Peyer's patch (tissue), 4 donors: ENCODE results near the gene METRNL. TPM values are rescaled to one million over a fixed set of nuclear protein-coding genes. Genes with fewer than 3 reads are reported as not detected.
A peak's percentile ranks its signal among the peaks of the same experiment; 100 is the strongest.
"Not testable (repeated sequence)": the region's sequence is repeated elsewhere in the genome, so short reads cannot be mapped to it uniquely, and the experiment has no call there.

Source experiments
- DNase-seq, 3 donors: peaks; one replicate each; pipeline ENCODE4 v3.0.0-alpha.2; 2017 to 2019
- H3K27ac ChIP-seq, 4 donors: fragments of 200-600 bp; sonication (generic); one replicate each; pipeline ENCODE4 v1.5.1; 2016 to 2019
- H3K27me3 ChIP-seq, 2 donors: fragments of 200-600 bp; sonication (generic); one replicate each; pipeline ENCODE4 v1.5.1; 2019
- H3K36me3 ChIP-seq, 3 donors: fragments of 200-600 bp; sonication (generic); one replicate each; pipeline ENCODE4 v1.5.1; 2016 to 2019
- H3K4me1 ChIP-seq, 4 donors: fragments of 200-600 bp; sonication (generic); one replicate each; pipeline ENCODE4 v1.5.1; 2016 to 2019
- H3K4me3 ChIP-seq, 4 donors: fragments of 200-600 bp; sonication (generic); 1 replicate in 3 of 4; 2 replicates in 1 of 4; pipeline ENCODE4 v1.5.1; 2016 to 2019; ENCODE audit warnings: mild to moderate bottlenecking in 1 of 4
- H3K9me3 ChIP-seq, 4 donors: fragments of 200-600 bp; sonication (generic); one replicate each; pipeline ENCODE4 v1.5.1; 2016 to 2019; ENCODE audit warnings: mild to moderate bottlenecking in 1 of 4
- POLR2A ChIP-seq, 2 donors: fragments of 450-650 bp; IDR thresholded peaks; one replicate each; pipeline ENCODE4 v1.5.1; 2017; ENCODE audit warnings: antibody characterized with exemption in 2 of 2, mild to moderate bottlenecking in 2 of 2, moderate library complexity in 2 of 2
- total RNA-seq, 4 donors: library from RNA; depleted of rRNA; stranded (reverse); fragments of >200 nt; gene quantifications; one replicate each; pipeline ENCODE4 v1.1.0, GENCODE V29; 2016
- TF ChIP-seq, protein P1 (sequence below), 6 experiments: fragments of 450-650 bp in 4 of 6; fragments of 200-600 bp in 2 of 6; sonication (generic) in 1 of 6; IDR thresholded peaks; one replicate each; pipeline ENCODE4 v1.5.1; 2017 to 2019; ENCODE audit warnings: antibody characterized with exemption in 6 of 6, mild to moderate bottlenecking in 3 of 6, moderate library complexity in 1 of 6

The METRNL gene
- total RNA-seq, 4 donors from 2014 or later: 73.4 to 170 (median 117) TPM

DNA sequence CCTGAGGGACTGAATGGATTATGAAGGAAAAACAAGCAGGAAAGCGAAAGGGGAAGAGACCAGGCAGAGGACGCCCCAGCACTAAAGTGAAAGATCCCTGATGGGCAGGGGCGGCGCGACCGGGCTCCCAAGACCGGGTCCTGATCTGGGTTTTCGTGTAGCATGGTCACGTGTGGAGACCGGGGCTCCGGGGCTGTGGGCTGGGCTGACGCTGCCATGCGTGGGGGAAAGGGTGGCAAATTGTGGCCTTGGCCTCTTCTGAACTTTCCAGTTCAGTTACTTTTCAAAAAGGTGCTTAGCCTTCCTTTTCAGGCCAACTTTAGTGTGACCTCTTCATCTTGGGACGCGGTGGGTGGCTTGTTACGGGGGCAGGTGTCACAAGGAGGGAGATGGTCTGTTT, 57.5 kb downstream of the METRNL start:
- Histone ChIP-seq H3K27me3 (no peaks in the 10 kb centered on the region), H3K4me1 (no peaks in the 10 kb centered on the region), H3K4me3 (no peak overlapping the region), H3K27ac (no peak overlapping the region), H3K9me3 (no peaks in the 10 kb centered on the region), H3K36me3 (no peaks in the 10 kb centered on the region)
- DNase-seq: peak in 1 of 3 donors; percentile 12
- TF ChIP-seq, protein P1, sequence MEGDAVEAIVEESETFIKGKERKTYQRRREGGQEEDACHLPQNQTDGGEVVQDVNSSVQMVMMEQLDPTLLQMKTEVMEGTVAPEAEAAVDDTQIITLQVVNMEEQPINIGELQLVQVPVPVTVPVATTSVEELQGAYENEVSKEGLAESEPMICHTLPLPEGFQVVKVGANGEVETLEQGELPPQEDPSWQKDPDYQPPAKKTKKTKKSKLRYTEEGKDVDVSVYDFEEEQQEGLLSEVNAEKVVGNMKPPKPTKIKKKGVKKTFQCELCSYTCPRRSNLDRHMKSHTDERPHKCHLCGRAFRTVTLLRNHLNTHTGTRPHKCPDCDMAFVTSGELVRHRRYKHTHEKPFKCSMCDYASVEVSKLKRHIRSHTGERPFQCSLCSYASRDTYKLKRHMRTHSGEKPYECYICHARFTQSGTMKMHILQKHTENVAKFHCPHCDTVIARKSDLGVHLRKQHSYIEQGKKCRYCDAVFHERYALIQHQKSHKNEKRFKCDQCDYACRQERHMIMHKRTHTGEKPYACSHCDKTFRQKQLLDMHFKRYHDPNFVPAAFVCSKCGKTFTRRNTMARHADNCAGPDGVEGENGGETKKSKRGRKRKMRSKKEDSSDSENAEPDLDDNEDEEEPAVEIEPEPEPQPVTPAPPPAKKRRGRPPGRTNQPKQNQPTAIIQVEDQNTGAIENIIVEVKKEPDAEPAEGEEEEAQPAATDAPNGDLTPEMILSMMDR (IDR thresholded peaks at IDR 0.05): no peak
- no peak for TF ChIP-seq POLR2A (IDR thresholded peaks at IDR 0.05)

DNA sequence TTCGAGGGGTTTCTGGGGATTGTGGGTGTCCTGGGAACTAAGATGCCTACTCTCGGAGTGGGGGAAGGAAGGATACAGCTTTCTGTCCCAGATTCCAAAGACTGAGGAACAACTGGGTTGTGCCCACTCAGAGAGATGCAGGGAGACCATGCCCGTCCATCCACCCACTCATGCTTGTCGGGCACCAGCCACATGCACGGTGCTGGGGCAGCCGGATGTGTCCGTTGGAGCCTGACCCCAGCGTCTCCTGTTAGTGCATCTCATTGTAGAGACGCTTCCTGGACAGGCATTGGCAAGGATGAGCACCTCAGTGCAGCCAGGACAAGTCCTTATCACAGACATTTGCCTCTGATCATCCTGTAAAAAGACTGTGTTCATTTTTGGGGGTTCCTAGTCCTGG, 58.1 kb downstream of the METRNL start:
- no peak for TF ChIP-seq POLR2A (IDR thresholded peaks at IDR 0.05)
- TF ChIP-seq, protein P1 (IDR thresholded peaks at IDR 0.05): no peak
- DNase-seq: peak in 1 of 3 donors; percentile 12
- Histone ChIP-seq H3K36me3 (no peaks in the 10 kb centered on the region), H3K9me3 (no peaks in the 10 kb centered on the region), H3K27ac (no peak overlapping the region), H3K4me3 (no peak overlapping the region), H3K4me1 (no peaks in the 10 kb centered on the region), H3K27me3 (no peaks in the 10 kb centered on the region)

DNA sequence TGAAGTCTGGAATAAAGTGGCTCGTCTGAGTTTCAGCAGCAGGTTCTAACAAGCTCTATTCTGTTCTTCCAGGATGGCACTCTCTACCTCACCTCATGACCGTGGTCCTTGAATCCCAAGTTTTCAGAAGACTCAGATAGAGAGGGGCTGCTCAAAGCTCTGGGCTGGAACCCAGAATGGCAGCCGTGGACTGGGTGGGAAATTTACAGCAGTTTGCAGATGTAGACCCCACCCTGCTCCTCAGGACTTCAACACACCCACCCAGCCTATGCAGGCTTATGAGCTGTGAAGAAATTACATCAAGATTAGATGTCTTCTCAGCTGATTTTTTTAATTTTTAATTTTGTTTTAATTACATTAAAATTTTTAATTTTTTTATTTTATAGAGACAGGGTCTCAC, 59.4 kb downstream of the METRNL start:
- H3K4me3 ChIP-seq: no peak overlapping the region
- TF ChIP-seq, protein P1 (IDR thresholded peaks at IDR 0.05): no peak
- no peak for TF ChIP-seq POLR2A (IDR thresholded peaks at IDR 0.05)
- no peak for DNase-seq

DNA sequence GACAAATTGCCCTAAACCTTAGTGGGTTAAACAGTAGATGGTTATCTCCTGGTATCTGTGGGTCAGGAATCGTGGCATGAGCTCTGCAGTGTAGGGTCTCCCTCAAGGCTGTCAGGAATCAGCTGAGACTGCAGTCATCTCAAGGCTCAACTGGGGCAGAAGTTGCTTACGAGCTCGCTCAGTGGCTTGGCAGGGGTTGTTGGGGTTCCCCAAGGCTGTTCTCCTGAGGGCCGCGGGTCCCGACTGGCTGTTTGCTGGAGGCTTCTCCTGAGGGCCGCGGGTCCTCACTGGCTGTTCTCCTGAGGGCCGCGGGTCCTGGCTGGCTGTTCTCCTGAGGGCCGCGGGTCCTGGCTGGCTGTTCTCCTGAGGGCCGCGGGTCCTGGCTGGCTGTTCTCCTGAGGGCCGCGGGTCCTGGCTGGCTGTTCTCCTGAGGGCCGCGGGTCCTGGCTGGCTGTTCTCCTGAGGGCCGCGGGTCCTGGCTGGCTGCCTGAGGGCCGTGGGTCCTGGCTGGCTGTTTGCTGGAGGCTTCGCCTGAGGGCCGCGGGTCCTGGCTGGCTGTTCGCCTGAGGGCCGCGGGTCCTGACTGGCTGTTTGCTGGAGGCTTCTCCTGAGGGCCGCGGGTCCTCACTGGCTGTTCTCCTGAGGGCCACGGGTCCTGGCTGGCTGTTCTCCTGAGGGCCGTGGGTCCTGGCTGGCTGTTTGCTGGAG, 60.3 kb downstream of the METRNL start:
- H3K36me3 ChIP-seq, H3K27me3 ChIP-seq, H3K4me3 ChIP-seq, H3K9me3 ChIP-seq, H3K27ac ChIP-seq, H3K4me1 ChIP-seq: not testable (repeated sequence)
- DNase-seq: peak in 1 of 3 donors; percentile 39

More for the DNA sequence above, 59.4 kb downstream of the METRNL start:
- Histone ChIP-seq H3K27me3 (no peaks in the 10 kb centered on the region), H3K4me1 (no peaks in the 10 kb centered on the region), H3K36me3 (no peaks in the 10 kb centered on the region), H3K27ac (no peak overlapping the region), H3K9me3 (no peaks in the 10 kb centered on the region)

DNA sequence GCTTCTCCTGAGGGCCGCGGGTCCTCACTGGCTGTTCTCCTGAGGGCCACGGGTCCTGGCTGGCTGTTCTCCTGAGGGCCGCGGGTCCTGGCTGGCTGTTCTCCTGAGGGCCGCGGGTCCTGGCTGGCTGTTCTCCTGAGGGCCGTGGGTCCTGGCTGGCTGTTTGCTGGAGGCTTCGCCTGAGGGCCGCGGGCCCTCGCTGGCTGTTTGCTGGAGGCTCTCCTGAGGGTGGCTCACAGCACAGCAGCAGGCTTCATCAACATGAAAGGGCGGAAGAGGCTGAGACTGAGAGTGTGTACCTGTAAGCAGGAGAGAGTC, 60.8 kb downstream of the METRNL start:
- DNase-seq, H3K27me3 ChIP-seq, H3K9me3 ChIP-seq, H3K4me3 ChIP-seq, H3K36me3 ChIP-seq, H3K4me1 ChIP-seq, H3K27ac ChIP-seq: not testable (repeated sequence)

DNA sequence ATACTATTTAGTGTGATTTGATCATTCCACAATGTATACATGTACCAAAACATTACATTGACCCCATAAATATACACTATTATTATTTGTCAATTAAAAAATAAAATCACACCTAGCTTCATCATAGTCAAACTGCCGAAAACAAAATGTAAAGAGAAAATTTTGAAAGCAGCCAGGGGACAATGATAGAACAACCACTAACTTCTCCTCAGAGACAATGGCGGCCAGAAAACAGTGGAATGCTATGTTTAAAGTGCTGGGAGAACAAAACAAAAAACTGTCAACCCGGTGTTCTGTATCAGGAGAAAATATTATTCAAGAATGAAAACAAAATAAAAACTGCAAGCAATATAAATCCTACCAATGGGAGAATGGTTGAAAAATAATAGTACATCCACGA, 63.2 kb downstream of the METRNL start:
- Histone ChIP-seq H3K4me1 (no peaks in the 10 kb centered on the region), H3K36me3 (no peaks in the 10 kb centered on the region), H3K27ac (no peak overlapping the region), H3K4me3 (no peak overlapping the region), H3K9me3 (no peaks in the 10 kb centered on the region), H3K27me3 (no peaks in the 10 kb centered on the region)
- TF ChIP-seq, protein P1 (IDR thresholded peaks at IDR 0.05): no peak
- TF ChIP-seq POLR2A (IDR thresholded peaks at IDR 0.05): no peak
- DNase-seq: no peak

DNA sequence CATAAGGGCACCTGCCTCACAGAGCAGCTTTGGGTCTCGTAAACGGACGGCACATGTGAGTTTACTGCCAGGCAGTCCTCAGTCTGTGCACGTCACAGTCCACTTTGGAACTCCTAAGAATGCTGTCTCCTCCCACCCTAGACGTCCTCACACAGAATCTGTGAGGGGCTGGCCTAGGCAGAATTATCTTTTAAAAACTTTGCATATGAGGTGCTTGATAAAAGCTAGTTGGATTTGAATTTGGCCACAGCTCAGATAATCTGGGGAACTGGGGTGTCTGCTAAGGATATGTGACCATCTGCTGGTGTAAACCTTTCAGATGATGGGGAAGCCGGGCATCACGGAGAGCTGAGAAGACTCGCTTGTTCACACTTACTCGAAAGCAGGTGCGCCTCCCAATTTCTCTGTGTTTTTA, 64.4 kb downstream of the METRNL start:
- no peak overlapping the region for H3K27ac ChIP-seq

More for the DNA sequence above, 64.4 kb downstream of the METRNL start:
- Histone ChIP-seq H3K4me1 (no peaks in the 10 kb centered on the region), H3K27me3 (no peaks in the 10 kb centered on the region), H3K9me3 (no peaks in the 10 kb centered on the region), H3K4me3 (no peak overlapping the region), H3K36me3 (no peaks in the 10 kb centered on the region)
- no peak for DNase-seq
- TF ChIP-seq, protein P1 (IDR thresholded peaks at IDR 0.05): no peak
- TF ChIP-seq POLR2A (IDR thresholded peaks at IDR 0.05): no peak
